Right atrium auricular region (tissue), 2 donors: ENCODE data around the gene NPPA. TPM values are rescaled to one million over a fixed set of nuclear protein-coding genes. Genes with fewer than 3 reads are reported as not detected.
A peak's percentile ranks its signal among the peaks of the same experiment; 100 is the strongest.

Experiments
- DNase-seq: peaks from one replicate; pipeline ENCODE4 v3.0.0-alpha.2; 2019; ENCODE audit warnings: low spot score
- H3K27ac ChIP-seq, 2 donors: fragments of 200-600 bp; sonication (generic); 1 replicate in 1 of 2; 2 replicates in 1 of 2; pipeline ENCODE4 v1.5.1; 2016 to 2019
- H3K27me3 ChIP-seq, 2 donors: fragments of 200-600 bp; sonication (generic); one replicate each; pipeline versions ENCODE4 v1.5.1 to v1.6.0; 2017 to 2019
- H3K36me3 ChIP-seq: fragments of 200-600 bp; sonication (generic); one replicate; pipeline ENCODE4 v1.5.1; 2016
- H3K4me1 ChIP-seq, 2 donors: fragments of 200-600 bp; sonication (generic); one replicate each; pipeline versions ENCODE4 v1.5.1 to v1.6.0; 2017 to 2019
- H3K4me3 ChIP-seq, 2 donors: fragments of 200-600 bp; sonication (generic); 1 replicate in 1 of 2; 2 replicates in 1 of 2; pipeline ENCODE4 v1.5.1; 2017 to 2019; ENCODE audit warnings: mild to moderate bottlenecking in 1 of 2, moderate library complexity in 1 of 2
- H3K9me3 ChIP-seq, 2 donors: fragments of 200-600 bp; sonication (generic); one replicate each; pipeline ENCODE4 v1.5.1; 2019
- total RNA-seq, 2 donors: library from RNA; depleted of rRNA; stranded (reverse); fragments of >200 nt; gene quantifications; one replicate each; pipeline ENCODE4 v1.1.0, GENCODE V29; 2016
- TF ChIP-seq, protein P1 (sequence below), 2 donors: fragments of 200-600 bp; sonication (generic); IDR thresholded peaks; one replicate each; pipeline ENCODE4 v1.5.1; 2019; ENCODE audit warnings: antibody characterized with exemption in 2 of 2

Gene NPPA
- total RNA-seq, 2 donors from 2014 or later = 98,870 to 132,613 TPM

DNA sequence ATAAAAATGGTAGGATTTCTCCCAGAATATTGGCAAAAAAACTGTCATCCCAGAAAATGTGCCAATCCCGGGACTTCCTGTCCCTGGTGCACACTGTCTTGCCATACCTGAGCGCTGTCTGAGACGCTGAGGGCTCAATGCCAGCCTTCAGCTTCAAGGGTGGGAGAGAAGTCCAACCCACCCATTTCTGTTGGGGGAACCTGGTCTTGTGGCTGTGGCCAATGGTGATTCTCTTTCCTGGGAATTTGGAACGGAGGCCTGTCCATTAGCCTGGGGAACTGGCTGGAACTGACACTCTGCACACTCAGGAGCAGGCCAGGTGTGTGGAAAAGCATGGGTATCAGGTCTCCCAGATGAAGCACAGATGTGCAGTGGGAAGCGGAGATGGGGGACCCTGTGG, 48.5 kb downstream of the NPPA start:
- no peaks in the 10 kb centered on the region for H3K9me3 ChIP-seq
- H3K27ac ChIP-seq = peak overlapping the region; percentile 96 to 98
- H3K36me3 ChIP-seq = peaks cover 50% of the 10 kb centered on the region
- H3K4me3 ChIP-seq = no peak overlapping the region
- peaks cover 0 to 93% of the 10 kb centered on the region in 2 donors for H3K4me1 ChIP-seq
- TF ChIP-seq, protein P1, sequence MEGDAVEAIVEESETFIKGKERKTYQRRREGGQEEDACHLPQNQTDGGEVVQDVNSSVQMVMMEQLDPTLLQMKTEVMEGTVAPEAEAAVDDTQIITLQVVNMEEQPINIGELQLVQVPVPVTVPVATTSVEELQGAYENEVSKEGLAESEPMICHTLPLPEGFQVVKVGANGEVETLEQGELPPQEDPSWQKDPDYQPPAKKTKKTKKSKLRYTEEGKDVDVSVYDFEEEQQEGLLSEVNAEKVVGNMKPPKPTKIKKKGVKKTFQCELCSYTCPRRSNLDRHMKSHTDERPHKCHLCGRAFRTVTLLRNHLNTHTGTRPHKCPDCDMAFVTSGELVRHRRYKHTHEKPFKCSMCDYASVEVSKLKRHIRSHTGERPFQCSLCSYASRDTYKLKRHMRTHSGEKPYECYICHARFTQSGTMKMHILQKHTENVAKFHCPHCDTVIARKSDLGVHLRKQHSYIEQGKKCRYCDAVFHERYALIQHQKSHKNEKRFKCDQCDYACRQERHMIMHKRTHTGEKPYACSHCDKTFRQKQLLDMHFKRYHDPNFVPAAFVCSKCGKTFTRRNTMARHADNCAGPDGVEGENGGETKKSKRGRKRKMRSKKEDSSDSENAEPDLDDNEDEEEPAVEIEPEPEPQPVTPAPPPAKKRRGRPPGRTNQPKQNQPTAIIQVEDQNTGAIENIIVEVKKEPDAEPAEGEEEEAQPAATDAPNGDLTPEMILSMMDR (IDR thresholded peaks at IDR 0.05) = no peak
- no peak for DNase-seq
- H3K27me3 ChIP-seq = no peaks in the 10 kb centered on the region

DNA sequence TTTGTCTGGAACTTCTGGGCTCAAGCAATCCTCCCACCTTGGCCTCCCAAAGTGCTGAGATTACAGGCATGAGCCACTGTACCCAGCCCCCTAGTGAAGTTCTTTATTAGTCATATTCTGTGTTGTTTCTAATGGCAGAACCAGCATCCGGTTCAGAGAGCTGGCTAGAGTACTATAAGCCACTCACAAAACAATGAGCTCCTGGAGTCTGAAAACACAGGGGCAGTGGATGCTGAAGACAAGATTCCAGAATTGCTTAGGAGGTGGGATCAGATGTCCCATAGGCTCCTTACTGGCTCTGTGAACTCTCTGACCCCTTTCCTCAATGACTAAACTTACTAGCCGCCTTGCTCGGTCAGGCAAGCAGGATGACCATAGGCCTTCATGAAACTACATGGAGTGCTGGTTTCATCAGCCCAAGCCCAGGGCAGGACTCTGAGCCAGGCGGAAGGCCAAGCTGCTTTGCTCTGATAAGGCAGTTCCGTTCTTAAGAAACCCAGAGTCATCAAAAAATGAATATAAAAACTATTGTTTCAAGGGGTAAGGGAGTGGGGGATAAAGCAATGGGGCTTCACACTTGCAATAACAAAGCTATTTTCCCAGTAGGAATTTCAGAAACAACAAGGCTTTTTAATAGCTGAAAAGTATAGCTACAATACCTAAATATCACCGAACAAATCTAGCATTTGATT, 49.9 kb downstream of the NPPA start:
- Histone ChIP-seq H3K36me3 (peaks cover 57% of the 10 kb centered on the region), H3K4me1 (peaks cover 0 to 89% of the 10 kb centered on the region in 2 donors)
- peak; percentile 92 for DNase-seq

DNA sequence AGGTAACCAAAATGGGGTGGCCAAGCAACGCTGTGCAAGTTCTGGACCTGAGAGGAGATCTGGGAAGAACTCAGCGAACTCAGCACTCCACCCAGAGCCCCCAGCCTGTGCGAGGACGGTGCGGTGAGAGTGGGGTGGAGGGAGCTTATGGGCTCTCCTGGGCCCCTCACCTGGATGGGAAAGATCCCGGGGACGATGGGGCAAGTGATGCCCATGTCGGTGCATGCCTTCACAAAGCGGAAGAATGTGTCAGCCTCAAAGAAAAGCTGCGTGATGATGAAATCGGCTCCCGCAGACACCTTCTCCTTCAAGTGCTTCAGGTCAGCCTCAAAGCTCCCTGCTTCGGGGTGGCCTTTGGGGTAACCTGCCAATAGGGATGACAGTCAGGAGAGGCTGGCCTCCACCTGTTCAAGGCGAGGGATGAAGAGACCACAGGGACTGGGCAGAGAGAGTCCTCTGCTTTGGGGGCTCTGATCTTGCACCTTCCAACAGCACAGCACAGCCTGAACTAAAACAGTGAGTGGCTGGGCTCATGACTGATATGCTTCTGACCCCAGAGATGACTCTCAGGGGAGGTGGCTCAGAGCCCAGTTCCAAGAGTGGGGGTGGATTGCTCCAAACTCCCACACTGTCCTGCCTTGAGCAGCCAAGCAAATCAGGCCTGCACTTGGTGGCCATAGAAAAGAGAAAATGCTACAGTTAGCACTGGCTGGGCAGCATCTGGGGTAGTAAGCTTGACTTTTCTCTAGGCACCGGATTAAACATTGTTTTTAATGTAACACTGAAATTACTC, 51.4 kb downstream of the NPPA start:
- H3K4me1 ChIP-seq = peaks cover 0 to 89% of the 10 kb centered on the region in 2 donors
- TF ChIP-seq, protein P1 (IDR thresholded peaks at IDR 0.05) = no peak
- H3K27me3 ChIP-seq = no peaks in the 10 kb centered on the region
- peak overlapping the region; percentile 96 to 98 for H3K27ac ChIP-seq
- no peak for DNase-seq
- H3K36me3 ChIP-seq = peaks cover 62% of the 10 kb centered on the region
- no peaks in the 10 kb centered on the region for H3K9me3 ChIP-seq
- peak overlapping the region; percentile 1 to 17 for H3K4me3 ChIP-seq

More for the DNA sequence above, 49.9 kb downstream of the NPPA start:
- H3K9me3 ChIP-seq = no peaks in the 10 kb centered on the region
- peak overlapping the region; percentile 96 to 98 for H3K27ac ChIP-seq
- H3K27me3 ChIP-seq = no peaks in the 10 kb centered on the region
- TF ChIP-seq, protein P1 (IDR thresholded peaks at IDR 0.05) = no peak
- H3K4me3 ChIP-seq = no peak overlapping the region

Other genes starting within 250 kb of the NPPA start
- gene FBXO2, start 193.4 kb downstream of the NPPA start, total RNA-seq = 10 to 100 TPM in 1 of 2 donors, 1 to 10 TPM in 1; 2.5 to 16.7 TPM
- gene FBXO44, start 192.9 kb downstream of the NPPA start, total RNA-seq = 10 to 100 TPM; 15.5 to 20.5 TPM
- gene FBXO6, start 183.6 kb downstream of the NPPA start, total RNA-seq = 10 to 100 TPM in 1 of 2 donors, 1 to 10 TPM in 1; 8.0 to 10.8 TPM
- 10 to 100 TPM; 18.7 to 31.1 TPM for gene MAD2L2, start 166.6 kb downstream of the NPPA start, total RNA-seq
- not detected for gene DRAXIN, start 156.1 kb downstream of the NPPA start, total RNA-seq
- gene AGTRAP, start 111.6 kb downstream of the NPPA start, total RNA-seq = 10 to 100 TPM; 20.8 to 47.2 TPM
- 1 to 10 TPM in 1 of 2 donors, under 1 TPM in 1; 0.85 to 1.7 TPM for gene C1orf167, start 85.6 kb downstream of the NPPA start, total RNA-seq
- gene MTHFR, start 41.8 kb downstream of the NPPA start, total RNA-seq = 10 to 100 TPM; 38.5 to 53.9 TPM
- gene CLCN6, start 41.6 kb downstream of the NPPA start, total RNA-seq = 10 to 100 TPM; 14.8 to 15.2 TPM
- over 10,000 TPM in 1 of 2 donors, 1,000 to 10,000 TPM in 1; 1,081 to 10,488 TPM for gene NPPB, start 11.2 kb upstream of the NPPA start, total RNA-seq
- 10 to 100 TPM; 70.8 to 73.2 TPM for gene KIAA2013, start 78.6 kb upstream of the NPPA start, total RNA-seq
- 10 to 100 TPM; 56.1 to 58.1 TPM for gene PLOD1, start 86.9 kb upstream of the NPPA start, total RNA-seq
- 100 to 1,000 TPM; 367 to 466 TPM for gene MFN2, start 132.7 kb upstream of the NPPA start, total RNA-seq
- 10 to 100 TPM; 19.1 to 31.0 TPM for gene MIIP, start 171.7 kb upstream of the NPPA start, total RNA-seq
- 1 to 10 TPM; 3.0 to 6.0 TPM for gene TNFRSF8, start 215.5 kb upstream of the NPPA start, total RNA-seq